ENCODE results near the gene ZNHIT3.

- TF ChIP-seq POLR2A (IDR thresholded peaks at IDR 0.05; ENCODE audit: low read length), result no peak
- no peak for TF ChIP-seq GATA1 (IDR thresholded peaks at IDR 0.05; ENCODE audit: low read depth, low read length)
These were observed 36.6 kb downstream of the ZNHIT3 start for GRCh38 chr17:36523113-36523512.
